GM23338 (cell line): ENCODE measurements around the gene NPAS2. TPM values are rescaled to one million over a fixed set of nuclear protein-coding genes. Genes with fewer than 3 reads are reported as not detected.

Experiments used
- ATAC-seq: fragments of 200-7000 bp; cut with Tn5 transposase; 3 replicates; pipeline ENCODE4 v1.9.1; 2020
- DNase-seq: peaks from one replicate; pipeline ENCODE4 v3.0.0-alpha.2; 2015; ENCODE audit warnings: low spot score
- H2AFZ ChIP-seq: fragments of 200-600 bp; sonication (generic); 2 replicates; pipeline ENCODE4 v1.8.0; 2016; ENCODE audit warnings: antibody characterized with exemption, mild to moderate bottlenecking, moderate library complexity
- H3F3A ChIP-seq: fragments of 200-600 bp; sonication (generic); replicated peaks from 2 replicates; pipeline ENCODE4 v1.8.0; 2017; ENCODE audit warnings: antibody characterized with exemption, mixed run types, low read depth
- H3K27ac ChIP-seq: fragments of 200-600 bp; sonication (generic); 2 replicates; pipeline ENCODE4 v1.6.1; 2016; ENCODE audit warnings: low read depth
- H3K27me3 ChIP-seq: fragments of 200-600 bp; sonication (generic); 2 replicates; pipeline ENCODE4 v1.8.0; 2016; ENCODE audit warnings: mild to moderate bottlenecking, mixed run types, moderate library complexity; ENCODE audit not compliant: insufficient read depth
- H3K36me3 ChIP-seq: fragments of 200-600 bp; sonication (generic); 2 replicates; pipeline ENCODE4 v1.8.0; 2016; ENCODE audit warnings: mild to moderate bottlenecking; ENCODE audit not compliant: insufficient read depth
- H3K4me1 ChIP-seq: fragments of 200-600 bp; sonication (generic); 2 replicates; pipeline ENCODE4 v1.8.0; 2016; ENCODE audit warnings: mild to moderate bottlenecking, moderate library complexity; ENCODE audit not compliant: insufficient read depth
- H3K4me2 ChIP-seq: fragments of 200-600 bp; sonication (generic); 2 replicates; pipeline ENCODE4 v1.7.1; 2017; ENCODE audit warnings: mixed run types
- H3K4me3 ChIP-seq: fragments of 200-600 bp; sonication (generic); 2 replicates; pipeline ENCODE4 v1.6.1; 2016; ENCODE audit warnings: mixed run types
- H3K79me2 ChIP-seq: fragments of 200-600 bp; sonication (generic); replicated peaks from 2 replicates; pipeline ENCODE4 v1.8.0; 2017; ENCODE audit warnings: mild to moderate bottlenecking; ENCODE audit not compliant: insufficient read depth
- H3K9me2 ChIP-seq: fragments of 200-600 bp; sonication (generic); 2 replicates; pipeline ENCODE4 v1.8.0; 2017; ENCODE audit not compliant: insufficient read depth
- H4K20me1 ChIP-seq: fragments of 200-600 bp; sonication (generic); replicated peaks from 2 replicates; pipeline ENCODE4 v1.8.0; 2017; ENCODE audit warnings: mild to moderate bottlenecking; ENCODE audit not compliant: insufficient read depth
- H3K27ac Mint-ChIP-seq: 2 replicates; pipeline ENCODE4 v1.8.0; 2020; ENCODE audit warnings: inconsistent platforms, mild to moderate bottlenecking, moderate library complexity, mixed read lengths
- H3K27me3 Mint-ChIP-seq: 3 replicates; pipeline ENCODE4 v1.8.0; 2022; ENCODE audit warnings: low read depth, mild to moderate bottlenecking, moderate library complexity, mixed read lengths, inconsistent platforms; ENCODE audit not compliant: insufficient read depth, poor library complexity
- H3K36me3 Mint-ChIP-seq: 3 replicates; pipeline ENCODE4 v1.8.0; 2021; ENCODE audit warnings: low read depth, mild to moderate bottlenecking, inconsistent platforms, moderate library complexity, mixed read lengths
- H3K4me1 Mint-ChIP-seq: 3 replicates; pipeline ENCODE4 v1.8.0; 2020; ENCODE audit warnings: mild to moderate bottlenecking, inconsistent platforms, mixed read lengths
- H3K4me3 Mint-ChIP-seq: 3 replicates; pipeline ENCODE4 v1.8.0; 2021; ENCODE audit warnings: moderate library complexity, mild to moderate bottlenecking, inconsistent platforms, mixed read lengths
- H3K9me3 Mint-ChIP-seq: 3 replicates; pipeline ENCODE4 v1.8.0; 2020; ENCODE audit warnings: moderate library complexity, mild to moderate bottlenecking, inconsistent platforms, mixed read lengths
- CREB1 ChIP-seq: fragments of 250-450 bp; sonication (Bioruptor Pico); IDR thresholded peaks from 2 replicates; pipeline ENCODE4 v1.5.0; 2020; ENCODE audit warnings: low read depth, mild to moderate bottlenecking, moderate library complexity
- EZH2 ChIP-seq: fragments of 200-600 bp; sonication (generic); IDR thresholded peaks from one replicate; pipeline ENCODE4 v1.8.0; 2017; ENCODE audit warnings: antibody characterized with exemption, mild to moderate bottlenecking, low read depth; ENCODE audit not compliant: unreplicated experiment
- EZH2phosphoT487 ChIP-seq: fragments of 200-600 bp; sonication (generic); IDR thresholded peaks from one replicate; pipeline ENCODE4 v1.8.1; 2018; ENCODE audit warnings: antibody characterized with exemption; ENCODE audit not compliant: unreplicated experiment
- JUNB ChIP-seq: IDR thresholded peaks from one replicate; pipeline ENCODE4 v1.6.1; 2016; ENCODE audit warnings: antibody characterized with exemption; ENCODE audit not compliant: unreplicated experiment
- NANOG ChIP-seq: IDR thresholded peaks from 2 replicates; pipeline ENCODE4 v1.6.1; 2016; ENCODE audit warnings: antibody characterized with exemption, borderline replicate concordance
- POLR2AphosphoS5 ChIP-seq: IDR thresholded peaks from 2 replicates; pipeline ENCODE4 v1.6.1; 2016; ENCODE audit warnings: antibody characterized with exemption, low read depth
- STAT1 ChIP-seq: IDR thresholded peaks from one replicate; pipeline ENCODE4 v1.6.1; 2016; ENCODE audit warnings: antibody characterized with exemption; ENCODE audit not compliant: unreplicated experiment
- ZNF114 ChIP-seq: fragments of 250-450 bp; sonication (Bioruptor Pico); IDR thresholded peaks from 2 replicates; pipeline ENCODE4 v1.5.0; 2020; ENCODE audit warnings: mild to moderate bottlenecking, moderate library complexity
- ZNF331 ChIP-seq: fragments of 250-450 bp; sonication (Bioruptor Pico); IDR thresholded peaks from 2 replicates; pipeline ENCODE4 v1.5.0; 2020; ENCODE audit warnings: low read depth, mild to moderate bottlenecking, moderate library complexity
- polyA plus RNA-seq: library from polyadenylated mRNA; unstranded; fragments of >200 nt; fragmentation: Nextera tagmentation; extraction: Ambion mirVana; gene quantifications from 2 replicates; pipeline ENCODE4 v1.2.1, GENCODE V29; 2016
- total RNA-seq: library from RNA; depleted of rRNA; stranded (reverse); fragments of >200 nt; shearing (Covaris generic); gene quantifications from 2 replicates; pipeline ENCODE4 v1.2.3, GENCODE V29; 2014
- TF ChIP-seq, protein P1 (sequence below), 2 experiments: fragments of 200-600 bp in 1 of 2; sonication (generic) in 1 of 2; conservative IDR thresholded peaks; 2 replicates each; pipeline versions ENCODE4 v1.5.1 to v1.6.1; 2016 to 2017; ENCODE audit warnings: antibody characterized with exemption in 2 of 2, low read depth in 2 of 2, mild to moderate bottlenecking in 2 of 2, moderate library complexity in 1 of 2
- TF ChIP-seq, protein P2 (sequence below): IDR thresholded peaks from one replicate; pipeline ENCODE4 v1.6.1; 2018; ENCODE audit warnings: antibody characterized with exemption; ENCODE audit not compliant: unreplicated experiment
- TF ChIP-seq, protein P3 (sequence below): IDR thresholded peaks from 2 replicates; pipeline ENCODE4 v1.6.1; 2016; ENCODE audit warnings: antibody characterized with exemption
- TF ChIP-seq, protein P4 (sequence below): fragments of 250-450 bp; sonication (Bioruptor Pico); IDR thresholded peaks from 2 replicates; pipeline ENCODE4 v1.5.0; 2020; ENCODE audit warnings: mild to moderate bottlenecking, moderate library complexity

Gene NPAS2
- total and polyA plus RNA-seq, 2 experiments from 2014 or later = 0.56 to 1.1 TPM

DNA sequence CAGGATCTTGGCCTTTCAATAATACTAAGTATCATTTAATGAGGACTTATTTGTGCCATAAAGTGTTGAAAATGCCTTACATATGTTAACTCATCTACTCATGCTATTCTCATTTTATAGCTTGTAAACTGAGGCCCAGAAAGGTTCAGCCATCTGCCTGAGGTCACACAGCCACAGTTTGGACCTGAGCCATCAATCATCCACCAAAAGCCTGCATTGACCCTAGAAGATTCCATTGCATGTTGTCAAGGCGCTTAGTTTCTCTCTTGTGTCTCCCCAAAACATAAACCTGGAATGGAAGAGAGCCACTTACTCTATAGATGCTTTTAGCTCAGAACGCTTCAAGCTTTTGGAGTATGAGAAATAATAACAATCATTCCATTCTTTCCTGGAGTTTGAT, 26.8 kb downstream of the NPAS2 start:
- H3K27ac Mint-ChIP-seq = no peak overlapping the region

More for the DNA sequence above, 26.8 kb downstream of the NPAS2 start:
- H3K27me3 Mint-ChIP-seq = peaks cover 4% of the 10 kb centered on the region
- no peak overlapping the region for H3K4me2 ChIP-seq
- H3K4me1 Mint-ChIP-seq = no peaks in the 10 kb centered on the region
- DNase-seq = no peak
- H3K36me3 Mint-ChIP-seq = no peaks in the 10 kb centered on the region
- H3K4me3 Mint-ChIP-seq = no peak overlapping the region
- H3K9me3 Mint-ChIP-seq = peaks cover 2% of the 10 kb centered on the region; the same call in 1 of the 3 replicates
- no peak overlapping the region for H2AFZ ChIP-seq
- no peaks in the 10 kb centered on the region for H3K9me2 ChIP-seq
- H3K27ac ChIP-seq = no peak overlapping the region
- H3F3A ChIP-seq = no peaks in the 10 kb centered on the region
- no peak for TF ChIP-seq POLR2AphosphoS5
- TF ChIP-seq, protein P1, sequence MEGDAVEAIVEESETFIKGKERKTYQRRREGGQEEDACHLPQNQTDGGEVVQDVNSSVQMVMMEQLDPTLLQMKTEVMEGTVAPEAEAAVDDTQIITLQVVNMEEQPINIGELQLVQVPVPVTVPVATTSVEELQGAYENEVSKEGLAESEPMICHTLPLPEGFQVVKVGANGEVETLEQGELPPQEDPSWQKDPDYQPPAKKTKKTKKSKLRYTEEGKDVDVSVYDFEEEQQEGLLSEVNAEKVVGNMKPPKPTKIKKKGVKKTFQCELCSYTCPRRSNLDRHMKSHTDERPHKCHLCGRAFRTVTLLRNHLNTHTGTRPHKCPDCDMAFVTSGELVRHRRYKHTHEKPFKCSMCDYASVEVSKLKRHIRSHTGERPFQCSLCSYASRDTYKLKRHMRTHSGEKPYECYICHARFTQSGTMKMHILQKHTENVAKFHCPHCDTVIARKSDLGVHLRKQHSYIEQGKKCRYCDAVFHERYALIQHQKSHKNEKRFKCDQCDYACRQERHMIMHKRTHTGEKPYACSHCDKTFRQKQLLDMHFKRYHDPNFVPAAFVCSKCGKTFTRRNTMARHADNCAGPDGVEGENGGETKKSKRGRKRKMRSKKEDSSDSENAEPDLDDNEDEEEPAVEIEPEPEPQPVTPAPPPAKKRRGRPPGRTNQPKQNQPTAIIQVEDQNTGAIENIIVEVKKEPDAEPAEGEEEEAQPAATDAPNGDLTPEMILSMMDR (conservative IDR thresholded peaks at IDR 0.05; ENCODE audit: low read depth in 2 of 2) = no peak
- TF ChIP-seq, protein P2, sequence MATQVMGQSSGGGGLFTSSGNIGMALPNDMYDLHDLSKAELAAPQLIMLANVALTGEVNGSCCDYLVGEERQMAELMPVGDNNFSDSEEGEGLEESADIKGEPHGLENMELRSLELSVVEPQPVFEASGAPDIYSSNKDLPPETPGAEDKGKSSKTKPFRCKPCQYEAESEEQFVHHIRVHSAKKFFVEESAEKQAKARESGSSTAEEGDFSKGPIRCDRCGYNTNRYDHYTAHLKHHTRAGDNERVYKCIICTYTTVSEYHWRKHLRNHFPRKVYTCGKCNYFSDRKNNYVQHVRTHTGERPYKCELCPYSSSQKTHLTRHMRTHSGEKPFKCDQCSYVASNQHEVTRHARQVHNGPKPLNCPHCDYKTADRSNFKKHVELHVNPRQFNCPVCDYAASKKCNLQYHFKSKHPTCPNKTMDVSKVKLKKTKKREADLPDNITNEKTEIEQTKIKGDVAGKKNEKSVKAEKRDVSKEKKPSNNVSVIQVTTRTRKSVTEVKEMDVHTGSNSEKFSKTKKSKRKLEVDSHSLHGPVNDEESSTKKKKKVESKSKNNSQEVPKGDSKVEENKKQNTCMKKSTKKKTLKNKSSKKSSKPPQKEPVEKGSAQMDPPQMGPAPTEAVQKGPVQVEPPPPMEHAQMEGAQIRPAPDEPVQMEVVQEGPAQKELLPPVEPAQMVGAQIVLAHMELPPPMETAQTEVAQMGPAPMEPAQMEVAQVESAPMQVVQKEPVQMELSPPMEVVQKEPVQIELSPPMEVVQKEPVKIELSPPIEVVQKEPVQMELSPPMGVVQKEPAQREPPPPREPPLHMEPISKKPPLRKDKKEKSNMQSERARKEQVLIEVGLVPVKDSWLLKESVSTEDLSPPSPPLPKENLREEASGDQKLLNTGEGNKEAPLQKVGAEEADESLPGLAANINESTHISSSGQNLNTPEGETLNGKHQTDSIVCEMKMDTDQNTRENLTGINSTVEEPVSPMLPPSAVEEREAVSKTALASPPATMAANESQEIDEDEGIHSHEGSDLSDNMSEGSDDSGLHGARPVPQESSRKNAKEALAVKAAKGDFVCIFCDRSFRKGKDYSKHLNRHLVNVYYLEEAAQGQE = no peak
- no peak for TF ChIP-seq ZNF114 (CRISPR knock-in tag)
- no peak for TF ChIP-seq EZH2phosphoT487
- TF ChIP-seq, protein P3, sequence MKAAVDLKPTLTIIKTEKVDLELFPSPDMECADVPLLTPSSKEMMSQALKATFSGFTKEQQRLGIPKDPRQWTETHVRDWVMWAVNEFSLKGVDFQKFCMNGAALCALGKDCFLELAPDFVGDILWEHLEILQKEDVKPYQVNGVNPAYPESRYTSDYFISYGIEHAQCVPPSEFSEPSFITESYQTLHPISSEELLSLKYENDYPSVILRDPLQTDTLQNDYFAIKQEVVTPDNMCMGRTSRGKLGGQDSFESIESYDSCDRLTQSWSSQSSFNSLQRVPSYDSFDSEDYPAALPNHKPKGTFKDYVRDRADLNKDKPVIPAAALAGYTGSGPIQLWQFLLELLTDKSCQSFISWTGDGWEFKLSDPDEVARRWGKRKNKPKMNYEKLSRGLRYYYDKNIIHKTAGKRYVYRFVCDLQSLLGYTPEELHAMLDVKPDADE = no peak
- no peak for TF ChIP-seq STAT1
- TF ChIP-seq ZNF331 (CRISPR knock-in tag) = no peak
- TF ChIP-seq NANOG = no peak
- TF ChIP-seq, protein P4, sequence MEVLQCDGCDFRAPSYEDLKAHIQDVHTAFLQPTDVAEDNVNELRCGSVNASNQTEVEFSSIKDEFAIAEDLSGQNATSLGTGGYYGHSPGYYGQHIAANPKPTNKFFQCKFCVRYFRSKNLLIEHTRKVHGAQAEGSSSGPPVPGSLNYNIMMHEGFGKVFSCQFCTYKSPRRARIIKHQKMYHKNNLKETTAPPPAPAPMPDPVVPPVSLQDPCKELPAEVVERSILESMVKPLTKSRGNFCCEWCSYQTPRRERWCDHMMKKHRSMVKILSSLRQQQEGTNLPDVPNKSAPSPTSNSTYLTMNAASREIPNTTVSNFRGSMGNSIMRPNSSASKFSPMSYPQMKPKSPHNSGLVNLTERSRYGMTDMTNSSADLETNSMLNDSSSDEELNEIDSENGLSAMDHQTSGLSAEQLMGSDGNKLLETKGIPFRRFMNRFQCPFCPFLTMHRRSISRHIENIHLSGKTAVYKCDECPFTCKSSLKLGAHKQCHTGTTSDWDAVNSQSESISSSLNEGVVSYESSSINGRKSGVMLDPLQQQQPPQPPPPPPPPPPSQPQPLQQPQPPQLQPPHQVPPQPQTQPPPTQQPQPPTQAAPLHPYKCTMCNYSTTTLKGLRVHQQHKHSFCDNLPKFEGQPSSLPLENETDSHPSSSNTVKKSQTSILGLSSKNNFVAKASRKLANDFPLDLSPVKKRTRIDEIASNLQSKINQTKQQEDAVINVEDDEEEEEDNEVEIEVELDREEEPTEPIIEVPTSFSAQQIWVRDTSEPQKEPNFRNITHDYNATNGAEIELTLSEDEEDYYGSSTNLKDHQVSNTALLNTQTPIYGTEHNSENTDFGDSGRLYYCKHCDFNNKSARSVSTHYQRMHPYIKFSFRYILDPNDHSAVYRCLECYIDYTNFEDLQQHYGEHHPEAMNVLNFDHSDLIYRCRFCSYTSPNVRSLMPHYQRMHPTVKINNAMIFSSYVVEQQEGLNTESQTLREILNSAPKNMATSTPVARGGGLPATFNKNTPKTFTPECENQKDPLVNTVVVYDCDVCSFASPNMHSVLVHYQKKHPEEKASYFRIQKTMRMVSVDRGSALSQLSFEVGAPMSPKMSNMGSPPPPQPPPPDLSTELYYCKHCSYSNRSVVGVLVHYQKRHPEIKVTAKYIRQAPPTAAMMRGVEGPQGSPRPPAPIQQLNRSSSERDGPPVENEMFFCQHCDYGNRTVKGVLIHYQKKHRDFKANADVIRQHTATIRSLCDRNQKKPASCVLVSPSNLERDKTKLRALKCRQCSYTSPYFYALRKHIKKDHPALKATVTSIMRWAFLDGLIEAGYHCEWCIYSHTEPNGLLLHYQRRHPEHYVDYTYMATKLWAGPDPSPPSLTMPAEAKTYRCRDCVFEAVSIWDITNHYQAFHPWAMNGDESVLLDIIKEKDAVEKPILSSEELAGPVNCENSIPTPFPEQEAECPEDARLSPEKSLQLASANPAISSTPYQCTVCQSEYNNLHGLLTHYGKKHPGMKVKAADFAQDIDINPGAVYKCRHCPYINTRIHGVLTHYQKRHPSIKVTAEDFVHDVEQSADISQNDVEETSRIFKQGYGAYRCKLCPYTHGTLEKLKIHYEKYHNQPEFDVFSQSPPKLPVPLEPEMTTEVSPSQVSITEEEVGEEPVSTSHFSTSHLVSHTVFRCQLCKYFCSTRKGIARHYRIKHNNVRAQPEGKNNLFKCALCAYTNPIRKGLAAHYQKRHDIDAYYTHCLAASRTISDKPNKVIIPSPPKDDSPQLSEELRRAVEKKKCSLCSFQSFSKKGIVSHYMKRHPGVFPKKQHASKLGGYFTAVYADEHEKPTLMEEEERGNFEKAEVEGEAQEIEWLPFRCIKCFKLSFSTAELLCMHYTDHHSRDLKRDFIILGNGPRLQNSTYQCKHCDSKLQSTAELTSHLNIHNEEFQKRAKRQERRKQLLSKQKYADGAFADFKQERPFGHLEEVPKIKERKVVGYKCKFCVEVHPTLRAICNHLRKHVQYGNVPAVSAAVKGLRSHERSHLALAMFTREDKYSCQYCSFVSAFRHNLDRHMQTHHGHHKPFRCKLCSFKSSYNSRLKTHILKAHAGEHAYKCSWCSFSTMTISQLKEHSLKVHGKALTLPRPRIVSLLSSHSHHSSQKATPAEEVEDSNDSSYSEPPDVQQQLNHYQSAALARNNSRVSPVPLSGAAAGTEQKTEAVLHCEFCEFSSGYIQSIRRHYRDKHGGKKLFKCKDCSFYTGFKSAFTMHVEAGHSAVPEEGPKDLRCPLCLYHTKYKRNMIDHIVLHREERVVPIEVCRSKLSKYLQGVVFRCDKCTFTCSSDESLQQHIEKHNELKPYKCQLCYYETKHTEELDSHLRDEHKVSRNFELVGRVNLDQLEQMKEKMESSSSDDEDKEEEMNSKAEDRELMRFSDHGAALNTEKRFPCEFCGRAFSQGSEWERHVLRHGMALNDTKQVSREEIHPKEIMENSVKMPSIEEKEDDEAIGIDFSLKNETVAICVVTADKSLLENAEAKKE (CRISPR knock-in tag) = no peak
- TF ChIP-seq CREB1 (CRISPR knock-in tag) = no peak
- no peak for TF ChIP-seq EZH2
- TF ChIP-seq JUNB = no peak
- no peaks in the 10 kb centered on the region for H3K27me3 ChIP-seq
- H4K20me1 ChIP-seq = no peaks in the 10 kb centered on the region
- no peaks in the 10 kb centered on the region for H3K4me1 ChIP-seq
- ATAC-seq = no peak
- no peaks in the 10 kb centered on the region for H3K36me3 ChIP-seq
- H3K4me3 ChIP-seq = no peak overlapping the region
- no peaks in the 10 kb centered on the region for H3K79me2 ChIP-seq
